ENCODE data around the gene EGFLAM. TPM values are rescaled to one million over a fixed set of nuclear protein-coding genes. Genes with fewer than 3 reads are reported as not detected.

EGFLAM gene
- total RNA-seq, 4 donors from 2014 or later: 1.8 to 3.9 (median 3.0) TPM

- Histone ChIP-seq H3K4me1 (no peaks in the 10 kb centered on the region), H3K9me3 (no peaks in the 10 kb centered on the region), H3K4me3 (no peak overlapping the region), H3K27me3 (no peaks in the 10 kb centered on the region), H3K27ac (no peak overlapping the region), H3K36me3 (peaks cover 17% of the 10 kb centered on the region)
- 82% methylated on average over 3 of the region's 3 CpGs for WGBS
- TF ChIP-seq POLR2AphosphoS5 (IDR thresholded peaks at IDR 0.05): no peak
- no peak for TF ChIP-seq EP300 (IDR thresholded peaks at IDR 0.05)
- TF ChIP-seq CTCF (IDR thresholded peaks at IDR 0.05): no peak
- TF ChIP-seq POLR2A (IDR thresholded peaks at IDR 0.05): no peak
- no peak for DNase-seq (ENCODE audit: low spot score in 2 of 2)
Measured at GRCh38 chr5:38478166-38478565, 219.8 kb downstream of the EGFLAM start.

GRCh38 chr5:38478878-38479277, 220.5 kb downstream of the EGFLAM start:
- Histone ChIP-seq H3K27me3 (no peaks in the 10 kb centered on the region), H3K36me3 (peaks cover 19% of the 10 kb centered on the region), H3K4me1 (no peaks in the 10 kb centered on the region), H3K4me3 (no peak overlapping the region), H3K27ac (no peak overlapping the region), H3K9me3 (no peaks in the 10 kb centered on the region)
- no peak for DNase-seq (ENCODE audit: low spot score in 2 of 2)
- TF ChIP-seq POLR2AphosphoS5 (IDR thresholded peaks at IDR 0.05): no peak
- 71% methylated on average over 3 of the region's 3 CpGs for WGBS

GRCh38 chr5:38479315-38479904, 221.1 kb downstream of the EGFLAM start:
- no peak for DNase-seq (ENCODE audit: low spot score in 2 of 2)
- H3K4me1 ChIP-seq: no peaks in the 10 kb centered on the region
- H3K27me3 ChIP-seq: no peaks in the 10 kb centered on the region
- H3K36me3 ChIP-seq: peaks cover 22% of the 10 kb centered on the region
- TF ChIP-seq POLR2AphosphoS5 (IDR thresholded peaks at IDR 0.05): no peak
- TF ChIP-seq EP300 (IDR thresholded peaks at IDR 0.05): no peak
- WGBS: 67% methylated on average over 6 of the region's 6 CpGs
- H3K9me3 ChIP-seq: no peaks in the 10 kb centered on the region
- no peak overlapping the region for H3K27ac ChIP-seq
- no peak overlapping the region for H3K4me3 ChIP-seq

GRCh38 chr5:38483805-38484398, 225.5 kb downstream of the EGFLAM start:
- 95% methylated on average over 10 of the region's 10 CpGs for WGBS
- no peak overlapping the region for H3K27ac ChIP-seq
- DNase-seq (ENCODE audit: low spot score in 2 of 2): no peak
- H3K27me3 ChIP-seq: no peaks in the 10 kb centered on the region
- no peaks in the 10 kb centered on the region for H3K9me3 ChIP-seq
- H3K4me3 ChIP-seq: no peak overlapping the region
- H3K4me1 ChIP-seq: no peaks in the 10 kb centered on the region
- H3K36me3 ChIP-seq: peaks cover 26% of the 10 kb centered on the region
- TF ChIP-seq EP300 (IDR thresholded peaks at IDR 0.05) (no peak), CTCF (IDR thresholded peaks at IDR 0.05) (no peak), POLR2A (IDR thresholded peaks at IDR 0.05) (no peak), POLR2AphosphoS5 (IDR thresholded peaks at IDR 0.05) (no peak)

- no peaks in the 10 kb centered on the region for H3K4me1 ChIP-seq
- WGBS: 94% methylated on average over 6 of the region's 6 CpGs
Measured at GRCh38 chr5:38494175-38494574, 235.8 kb downstream of the EGFLAM start.

More at GRCh38 chr5:38494175-38494574, 235.8 kb downstream of the EGFLAM start:
- Histone ChIP-seq H3K36me3 (peaks cover 36% of the 10 kb centered on the region), H3K27me3 (no peaks in the 10 kb centered on the region), H3K27ac (no peak overlapping the region), H3K9me3 (no peaks in the 10 kb centered on the region), H3K4me3 (no peak overlapping the region)
- no peak for TF ChIP-seq CTCF (IDR thresholded peaks at IDR 0.05)
- no peak for TF ChIP-seq POLR2A (IDR thresholded peaks at IDR 0.05)
- no peak for TF ChIP-seq POLR2AphosphoS5 (IDR thresholded peaks at IDR 0.05)
- TF ChIP-seq EP300 (IDR thresholded peaks at IDR 0.05): no peak
- DNase-seq (ENCODE audit: low spot score in 2 of 2): no peak
